ENCODE data around the gene ZMYM3. TPM values are rescaled to one million over a fixed set of nuclear protein-coding genes. Genes with fewer than 3 reads are reported as not detected.
A peak's percentile ranks its signal among the peaks of the same experiment; 100 is the strongest.
"Not testable (repeated sequence)": the region's sequence is repeated elsewhere in the genome, so short reads cannot be mapped to it uniquely, and the experiment has no call there.

The ZMYM3 gene
- 22.7 and 23.5 TPM in 2 replicates for polyA plus RNA-seq (2013)

- peaks cover 9% of the 10 kb centered on the region for H3K79me1 ChIP-seq (ENCODE audit: low read length)
- peak within 1 kb of the TSS; percentile 72 for H3K27ac ChIP-seq (ENCODE audit: low read depth, low read length)
- peak within 1 kb of the TSS; percentile 77 for H4K91ac ChIP-seq (ENCODE audit: low read depth, low read length)
- peak within 1 kb of the TSS; percentile 77 for H3K18ac ChIP-seq (ENCODE audit: low read length)
- no peak within 1 kb of the TSS for H3K23ac ChIP-seq (ENCODE audit: low read length)
- H3K4me3 ChIP-seq (ENCODE audit: low read depth, low read length): peak within 1 kb of the TSS; percentile 79
- peaks cover 6 to 9% of the 10 kb centered on the region in 2 experiments for H3K4me1 ChIP-seq (ENCODE audit: control insufficient read depth in 1 of 2, insufficient read depth in 2 of 2, low read length in 2 of 2)
- peak within 1 kb of the TSS; percentile 61 for H2AFZ ChIP-seq (ENCODE audit: insufficient read depth, low read length, poor library complexity)
- peaks cover 2% of the 10 kb centered on the region for H3K79me2 ChIP-seq (ENCODE audit: control insufficient read depth, insufficient read depth, low read length, poor library complexity)
- H3K4ac ChIP-seq (ENCODE audit: low read depth, low read length): peak within 1 kb of the TSS; percentile 53
- no peaks in the 10 kb centered on the region for H3K27me3 ChIP-seq (ENCODE audit: insufficient read depth, low read length)
- H3K36me3 ChIP-seq (ENCODE audit: control insufficient read depth in 1 of 2, insufficient read depth in 2 of 2, low read length in 2 of 2): peaks cover 17 to 18% of the 10 kb centered on the region in 2 experiments
- peak within 1 kb of the TSS; percentile 75 for H4K12ac ChIP-seq (ENCODE audit: low read depth, low read length)
- H3K9ac ChIP-seq (ENCODE audit: low read length): peak within 1 kb of the TSS; percentile 80
- no peaks in the 10 kb centered on the region for H3K9me3 ChIP-seq (ENCODE audit: insufficient read depth, low read depth, low read length)
- no CpG with 5 or more reads among the region's 54 CpGs for WGBS (ENCODE audit: extremely low coverage, insufficient coverage, insufficient read length)
- H3K14ac ChIP-seq (ENCODE audit: low read length): peak within 1 kb of the TSS; percentile 92
- peak; percentile 70 to 77 for DNase-seq
- peak within 1 kb of the TSS; percentile 91 for H4K8ac ChIP-seq (ENCODE audit: low read depth, low read length)
- H3K4me2 ChIP-seq (ENCODE audit: low read length): peak within 1 kb of the TSS; percentile 94
- H2BK5ac ChIP-seq (ENCODE audit: low read depth, low read length, poor library complexity): peak within 1 kb of the TSS; percentile 69
- H2BK12ac ChIP-seq (ENCODE audit: low read length): peak within 1 kb of the TSS; percentile 35
- peak within 1 kb of the TSS; percentile 62 for H2BK120ac ChIP-seq (ENCODE audit: insufficient read depth, low read length, poor library complexity)
- peak within 1 kb of the TSS; percentile 15 for H2AK5ac ChIP-seq (ENCODE audit: low read length)
Observed at GRCh38 chrX:71254092-71254963, at the start of gene ZMYM3. Gene ZMYM3, minus strand, starts transcription at chrX:71254140. Its CDS starts 885 bp downstream, at chrX:71253255.

- H3K4me3 ChIP-seq (ENCODE audit: low read depth, low read length): no peak overlapping the region
- WGBS (ENCODE audit: extremely low coverage, insufficient coverage, insufficient read length): no CpG with 5 or more reads among the region's 5 CpGs
- no peak overlapping the region for H4K91ac ChIP-seq (ENCODE audit: low read depth, low read length)
- H3K9me3 ChIP-seq (ENCODE audit: insufficient read depth, low read depth, low read length): no peaks in the 10 kb centered on the region
- no peak overlapping the region for H2BK12ac ChIP-seq (ENCODE audit: low read length)
- H3K4me2 ChIP-seq (ENCODE audit: low read length): no peak overlapping the region
- H3K4me1 ChIP-seq (ENCODE audit: control insufficient read depth in 1 of 2, insufficient read depth in 2 of 2, low read length in 2 of 2): no peaks in the 10 kb centered on the region
- no peak overlapping the region for H2BK120ac ChIP-seq (ENCODE audit: insufficient read depth, low read length, poor library complexity)
- no peak overlapping the region for H4K8ac ChIP-seq (ENCODE audit: low read depth, low read length)
- no peak overlapping the region for H3K4ac ChIP-seq (ENCODE audit: low read depth, low read length)
- no peak overlapping the region for H2BK5ac ChIP-seq (ENCODE audit: low read depth, low read length, poor library complexity)
- no peak overlapping the region for H3K14ac ChIP-seq (ENCODE audit: low read length)
- no peak overlapping the region for H2AK5ac ChIP-seq (ENCODE audit: low read length)
- no peak for DNase-seq
- no peak overlapping the region for H2AFZ ChIP-seq (ENCODE audit: insufficient read depth, low read length, poor library complexity)
- H3K27me3 ChIP-seq (ENCODE audit: insufficient read depth, low read length): no peaks in the 10 kb centered on the region
- H3K79me1 ChIP-seq (ENCODE audit: low read length): no peaks in the 10 kb centered on the region
- H3K18ac ChIP-seq (ENCODE audit: low read length): no peak overlapping the region
- no peaks in the 10 kb centered on the region for H3K79me2 ChIP-seq (ENCODE audit: control insufficient read depth, insufficient read depth, low read length, poor library complexity)
- no peak overlapping the region for H4K12ac ChIP-seq (ENCODE audit: low read depth, low read length)
- H3K36me3 ChIP-seq (ENCODE audit: control insufficient read depth in 1 of 2, insufficient read depth in 2 of 2, low read length in 2 of 2): peaks cover 19 to 30% of the 10 kb centered on the region in 2 experiments
- no peak overlapping the region for H3K27ac ChIP-seq (ENCODE audit: low read depth, low read length)
- no peak overlapping the region for H3K23ac ChIP-seq (ENCODE audit: low read length)
- H3K9ac ChIP-seq (ENCODE audit: low read length): no peak overlapping the region
Observed at GRCh38 chrX:71302461-71303213, 48.7 kb upstream of the ZMYM3 start.

DNA sequence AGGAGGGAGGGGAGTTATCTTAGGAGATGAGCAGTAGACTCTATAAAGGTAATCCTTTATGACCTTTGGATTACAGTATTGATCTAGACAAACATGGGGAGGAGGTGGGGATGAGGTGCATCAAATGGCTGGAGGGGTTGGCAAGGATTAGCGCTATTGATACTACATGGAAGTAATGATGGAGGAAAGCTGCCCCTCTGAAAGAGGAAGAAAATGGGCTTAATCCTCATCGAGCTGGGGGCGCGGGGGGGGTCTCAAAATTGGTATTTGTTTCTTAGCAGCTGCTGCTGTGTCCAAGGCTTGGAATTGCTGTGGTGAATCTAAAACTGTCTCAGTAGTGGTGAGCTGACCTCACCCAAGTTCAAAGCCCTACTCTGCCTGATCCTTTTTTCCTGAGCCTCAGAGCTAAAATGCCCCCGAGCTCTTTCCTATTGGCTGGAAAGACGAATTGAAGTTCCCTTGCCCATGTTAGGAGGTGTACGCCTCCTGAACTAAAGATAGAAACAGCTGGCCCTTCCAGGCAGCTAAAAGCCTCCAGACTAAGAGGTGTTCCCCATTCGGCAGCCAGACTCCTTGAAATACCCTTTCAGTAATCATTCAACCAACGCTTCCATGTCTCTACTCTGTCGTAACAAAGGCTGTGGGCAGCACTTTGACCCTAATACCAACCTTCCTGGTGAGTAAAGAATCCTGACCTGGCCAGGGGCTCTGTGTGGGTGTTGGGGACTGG lies 47.4 kb upstream of the ZMYM3 start, which contains the start of gene ITGB1BP2:
ITGB1BP2 (plus strand) TSS at position 556 of the 730 bp plus-strand sequence; CDS start at position 613, 57 bp downstream.
- Histone ChIP-seq H2AFZ (ENCODE audit: insufficient read depth, low read length, poor library complexity) (no peak within 1 kb of the TSS), H4K12ac (ENCODE audit: low read depth, low read length) (no peak within 1 kb of the TSS), H3K4me2 (ENCODE audit: low read length) (no peak within 1 kb of the TSS), H3K27ac (ENCODE audit: low read depth, low read length) (no peak within 1 kb of the TSS), H3K36me3 (ENCODE audit: control insufficient read depth in 1 of 2, insufficient read depth in 2 of 2, low read length in 2 of 2) (peaks cover 24 to 41% of the 10 kb centered on the region in 2 experiments), H2BK5ac (ENCODE audit: low read depth, low read length, poor library complexity) (no peak within 1 kb of the TSS), H3K79me2 (ENCODE audit: control insufficient read depth, insufficient read depth, low read length, poor library complexity) (no peaks in the 10 kb centered on the region), H3K4ac (ENCODE audit: low read depth, low read length) (no peak within 1 kb of the TSS), H2AK5ac (ENCODE audit: low read length) (no peak within 1 kb of the TSS), H3K9me3 (ENCODE audit: insufficient read depth, low read depth, low read length) (no peaks in the 10 kb centered on the region), H3K4me1 (ENCODE audit: control insufficient read depth in 1 of 2, insufficient read depth in 2 of 2, low read length in 2 of 2) (no peaks in the 10 kb centered on the region), H3K79me1 (ENCODE audit: low read length) (no peaks in the 10 kb centered on the region), H3K9ac (ENCODE audit: low read length) (no peak within 1 kb of the TSS), H2BK120ac (ENCODE audit: insufficient read depth, low read length, poor library complexity) (no peak within 1 kb of the TSS), H2BK12ac (ENCODE audit: low read length) (no peak within 1 kb of the TSS), H4K8ac (ENCODE audit: low read depth, low read length) (no peak within 1 kb of the TSS), H4K91ac (ENCODE audit: low read depth, low read length) (no peak within 1 kb of the TSS), H3K23ac (ENCODE audit: low read length) (no peak within 1 kb of the TSS), H3K27me3 (ENCODE audit: insufficient read depth, low read length) (no peaks in the 10 kb centered on the region), H3K14ac (ENCODE audit: low read length) (no peak within 1 kb of the TSS), H3K18ac (ENCODE audit: low read length) (no peak within 1 kb of the TSS), H3K4me3 (ENCODE audit: low read depth, low read length) (no peak within 1 kb of the TSS)
- no CpG with 5 or more reads among the region's 10 CpGs for WGBS (ENCODE audit: extremely low coverage, insufficient coverage, insufficient read length)
- DNase-seq: no peak

GRCh38 chrX:71300495-71300894 lies 46.6 kb upstream of the ZMYM3 start:
- H3K27ac ChIP-seq (ENCODE audit: low read depth, low read length); H3K79me1 ChIP-seq (ENCODE audit: low read length): not testable (repeated sequence)

More at GRCh38 chrX:71300495-71300894, 46.6 kb upstream of the ZMYM3 start:
- no CpG with 5 or more reads among the region's 7 CpGs for WGBS (ENCODE audit: extremely low coverage, insufficient coverage, insufficient read length)
- not testable (repeated sequence) for H3K4me3 ChIP-seq (ENCODE audit: low read depth, low read length); H3K23ac ChIP-seq (ENCODE audit: low read length); H4K91ac ChIP-seq (ENCODE audit: low read depth, low read length); H3K18ac ChIP-seq (ENCODE audit: low read length); H2BK5ac ChIP-seq (ENCODE audit: low read depth, low read length, poor library complexity); H4K12ac ChIP-seq (ENCODE audit: low read depth, low read length); H3K79me2 ChIP-seq (ENCODE audit: control insufficient read depth, insufficient read depth, low read length, poor library complexity); H3K4me2 ChIP-seq (ENCODE audit: low read length); H3K4ac ChIP-seq (ENCODE audit: low read depth, low read length); H3K27me3 ChIP-seq (ENCODE audit: insufficient read depth, low read length); H2AFZ ChIP-seq (ENCODE audit: insufficient read depth, low read length, poor library complexity); H3K9ac ChIP-seq (ENCODE audit: low read length); H2AK5ac ChIP-seq (ENCODE audit: low read length); H3K4me1 ChIP-seq (ENCODE audit: control insufficient read depth in 1 of 2, insufficient read depth in 2 of 2, low read length in 2 of 2); H2BK12ac ChIP-seq (ENCODE audit: low read length); H4K8ac ChIP-seq (ENCODE audit: low read depth, low read length); H3K9me3 ChIP-seq (ENCODE audit: insufficient read depth, low read depth, low read length); H2BK120ac ChIP-seq (ENCODE audit: insufficient read depth, low read length, poor library complexity); H3K14ac ChIP-seq (ENCODE audit: low read length); DNase-seq
- peaks cover 28 to 44% of the 10 kb centered on the region in 2 experiments for H3K36me3 ChIP-seq (ENCODE audit: control insufficient read depth in 1 of 2, insufficient read depth in 2 of 2, low read length in 2 of 2)
